ENCODE measurements around the gene ZNF582. TPM values are rescaled to one million over a fixed set of nuclear protein-coding genes. Genes with fewer than 3 reads are reported as not detected.

Gene ZNF582
- total and polyA plus RNA-seq, 2 experiments from 2014 or later = 3.9 to 4.1 TPM

- H3K9me2 ChIP-seq (ENCODE audit: insufficient read depth) = no peaks in the 10 kb centered on the region
- H4K20me1 ChIP-seq (replicated peaks; ENCODE audit: insufficient read depth) = no peaks in the 10 kb centered on the region
- H3K9me3 Mint-ChIP-seq = peaks cover 20% of the 10 kb centered on the region
- H3F3A ChIP-seq (replicated peaks; ENCODE audit: low read depth) = peaks cover 4% of the 10 kb centered on the region; the same call in 1 of the 2 replicates
- H2AFZ ChIP-seq = no peak overlapping the region
- H3K4me3 ChIP-seq = no peak overlapping the region
- no peaks in the 10 kb centered on the region for H3K36me3 ChIP-seq (ENCODE audit: insufficient read depth)
- H3K27ac Mint-ChIP-seq = peak overlapping the region; percentile 40; the same call in 1 of the 2 replicates
- no peak overlapping the region for H3K4me3 Mint-ChIP-seq
- H3K4me1 Mint-ChIP-seq = peaks cover 37% of the 10 kb centered on the region
- H3K36me3 Mint-ChIP-seq (ENCODE audit: low read depth) = peaks cover 16% of the 10 kb centered on the region
- TF ChIP-seq EZH2 (IDR thresholded peaks at IDR 0.05; ENCODE audit: low read depth, unreplicated experiment) (no peak), ZNF331 (CRISPR knock-in tag; IDR thresholded peaks at IDR 0.05; ENCODE audit: low read depth) (no peak), REST (IDR thresholded peaks at IDR 0.05; ENCODE audit: unreplicated experiment) (no peak), CREB1 (CRISPR knock-in tag; IDR thresholded peaks at IDR 0.05; ENCODE audit: low read depth) (no peak), JUNB (IDR thresholded peaks at IDR 0.05; ENCODE audit: unreplicated experiment) (no peak)
- H3K4me2 ChIP-seq = no peak overlapping the region
- no peak overlapping the region for H3K27ac ChIP-seq (ENCODE audit: low read depth)
- ATAC-seq = no peak
- DNase-seq (ENCODE audit: low spot score) = no peak
- peaks cover 4% of the 10 kb centered on the region for H3K27me3 Mint-ChIP-seq (ENCODE audit: insufficient read depth, low read depth, poor library complexity)
- H3K27me3 ChIP-seq (ENCODE audit: insufficient read depth) = no peaks in the 10 kb centered on the region
- no peaks in the 10 kb centered on the region for H3K79me2 ChIP-seq (replicated peaks; ENCODE audit: insufficient read depth)
- peaks cover 26% of the 10 kb centered on the region for H3K4me1 ChIP-seq (ENCODE audit: insufficient read depth)
Measured at GRCh38 chr19:56347163-56347778, 46.1 kb downstream of the ZNF582 start.

GRCh38 chr19:56341948-56342347 lies 51.4 kb downstream of the ZNF582 start:
- peaks cover 43% of the 10 kb centered on the region for H3K36me3 Mint-ChIP-seq (ENCODE audit: low read depth)
- no peak for ATAC-seq
- no peaks in the 10 kb centered on the region for H3K79me2 ChIP-seq (replicated peaks; ENCODE audit: insufficient read depth)
- H3K4me1 Mint-ChIP-seq = peaks cover 15% of the 10 kb centered on the region
- H2AFZ ChIP-seq = no peak overlapping the region
- no peak overlapping the region for H3K4me3 Mint-ChIP-seq
- H3K9me3 Mint-ChIP-seq = peaks cover 67% of the 10 kb centered on the region
- no peaks in the 10 kb centered on the region for H4K20me1 ChIP-seq (replicated peaks; ENCODE audit: insufficient read depth)
- no peak overlapping the region for H3K4me3 ChIP-seq
- DNase-seq (ENCODE audit: low spot score) = peak; percentile 31
- H3K9me2 ChIP-seq (ENCODE audit: insufficient read depth) = no peaks in the 10 kb centered on the region
- peaks cover 10% of the 10 kb centered on the region for H3K4me1 ChIP-seq (ENCODE audit: insufficient read depth)
- H3K36me3 ChIP-seq (ENCODE audit: insufficient read depth) = peaks cover 12% of the 10 kb centered on the region
- H3K27me3 Mint-ChIP-seq (ENCODE audit: insufficient read depth, low read depth, poor library complexity) = peaks cover 4% of the 10 kb centered on the region
- no peaks in the 10 kb centered on the region for H3F3A ChIP-seq (replicated peaks; ENCODE audit: low read depth)
- no peak overlapping the region for H3K27ac ChIP-seq (ENCODE audit: low read depth)
- no peaks in the 10 kb centered on the region for H3K27me3 ChIP-seq (ENCODE audit: insufficient read depth)
- H3K27ac Mint-ChIP-seq = no peak overlapping the region
- H3K4me2 ChIP-seq = no peak overlapping the region
- no peak for TF ChIP-seq EZH2phosphoT487 (IDR thresholded peaks at IDR 0.05; ENCODE audit: unreplicated experiment)
- no peak for TF ChIP-seq EZH2 (IDR thresholded peaks at IDR 0.05; ENCODE audit: low read depth, unreplicated experiment)
- TF ChIP-seq ZNF331 (CRISPR knock-in tag; IDR thresholded peaks at IDR 0.05; ENCODE audit: low read depth) = no peak
- TF ChIP-seq POLR2AphosphoS5 (IDR thresholded peaks at IDR 0.05; ENCODE audit: low read depth) = no peak
- TF ChIP-seq NANOG (IDR thresholded peaks at IDR 0.05; ENCODE audit: borderline replicate concordance) = no peak
- TF ChIP-seq JUNB (IDR thresholded peaks at IDR 0.05; ENCODE audit: unreplicated experiment) = no peak
- no peak for TF ChIP-seq REST (IDR thresholded peaks at IDR 0.05; ENCODE audit: unreplicated experiment)

All from GM23338 (cell line).